Mesodermal cell (in vitro differentiated cells): ENCODE results near the gene TP73.
"Not testable (repeated sequence)": the region's sequence is repeated elsewhere in the genome, so short reads cannot be mapped to it uniquely, and the experiment has no call there.

Experiments
- H3K27ac ChIP-seq: 2 replicates; pipeline ENCODE4 v1.7.0; 2013; ENCODE audit warnings: mild to moderate bottlenecking, low read depth, low read length, moderate library complexity; ENCODE audit not compliant: severe bottlenecking
- H3K36me3 ChIP-seq: 2 replicates; pipeline ENCODE4 v1.7.1; 2013; ENCODE audit warnings: mild to moderate bottlenecking, low read length, moderate library complexity; ENCODE audit not compliant: control insufficient read depth, insufficient read depth
- H3K4me1 ChIP-seq: one replicate; pipeline ENCODE4 v1.7.1; 2013; ENCODE audit warnings: mild to moderate bottlenecking, low read length; ENCODE audit not compliant: insufficient read depth, control insufficient read depth, poor library complexity, severe bottlenecking
- H3K4me3 ChIP-seq: 2 replicates; pipeline ENCODE4 v1.7.0; 2013; ENCODE audit warnings: low read length, control low read depth, mild to moderate bottlenecking; ENCODE audit not compliant: insufficient read depth, poor library complexity, severe bottlenecking; ENCODE audit errors: extremely low read depth
- H3K9me3 ChIP-seq: 2 replicates; pipeline ENCODE4 v1.7.1; 2013; ENCODE audit warnings: mild to moderate bottlenecking, low read length, moderate library complexity; ENCODE audit not compliant: control insufficient read depth
- WGBS, 2 experiments: methylation state at CpG; one replicate each; pipeline ENCODE4 v1.1.5; 2013; ENCODE audit warnings: missing lambda C conversion rate in 2 of 2; ENCODE audit not compliant: insufficient coverage in 2 of 2; 5-methylcytosine and 5-hydroxymethylcytosine counted together

The TP73 gene

DNA sequence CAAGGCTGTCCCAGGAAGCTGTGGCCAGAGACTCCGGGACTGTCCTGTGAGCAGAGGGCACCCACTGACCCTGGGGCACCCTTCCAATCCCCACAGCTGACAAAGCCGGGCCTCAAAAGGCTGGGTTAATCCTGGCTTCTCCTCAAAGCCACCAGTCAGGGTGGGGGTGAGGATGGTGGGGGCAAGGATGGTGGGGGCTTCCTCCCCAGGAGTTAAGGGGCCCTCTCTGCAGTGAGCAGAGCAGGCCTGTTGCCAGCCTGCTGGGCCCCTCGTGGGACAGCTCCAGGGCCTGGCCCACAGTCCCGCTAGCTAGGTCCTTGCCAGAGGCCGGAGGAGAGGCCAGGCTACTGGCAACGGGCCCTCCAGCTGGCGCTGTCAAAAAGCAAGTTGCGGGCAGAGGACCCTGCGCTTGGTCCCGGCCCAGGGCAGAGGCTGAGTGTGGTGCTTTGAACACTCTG lies 62.0 kb downstream of the TP73 start:
- 90 to 94% methylated on average over 9 of the region's 10 CpGs for WGBS, 2 experiments
- Histone ChIP-seq H3K36me3 (no peaks in the 10 kb centered on the region), H3K4me1 (no peaks in the 10 kb centered on the region), H3K27ac (no peak overlapping the region), H3K9me3 (no peaks in the 10 kb centered on the region), H3K4me3 (no peak overlapping the region)

GRCh38 chr1:3714814-3715213 lies 62.5 kb downstream of the TP73 start:
- no peak overlapping the region for H3K27ac ChIP-seq
- no peaks in the 10 kb centered on the region for H3K4me1 ChIP-seq
- 73 to 93% methylated on average over 9 to 10 of the region's 10 CpGs for WGBS, 2 experiments
- no peaks in the 10 kb centered on the region for H3K9me3 ChIP-seq
- H3K36me3 ChIP-seq, result no peaks in the 10 kb centered on the region
- H3K4me3 ChIP-seq, result no peak overlapping the region

GRCh38 chr1:3716351-3716750 lies 64.0 kb downstream of the TP73 start:
- no peak overlapping the region for H3K27ac ChIP-seq
- no peak overlapping the region for H3K4me3 ChIP-seq
- H3K4me1 ChIP-seq, result no peaks in the 10 kb centered on the region
- no peaks in the 10 kb centered on the region for H3K9me3 ChIP-seq
- no peaks in the 10 kb centered on the region for H3K36me3 ChIP-seq
- 85 to 92% methylated on average over 5 to 6 of the region's 6 CpGs for WGBS, 2 experiments

DNA sequence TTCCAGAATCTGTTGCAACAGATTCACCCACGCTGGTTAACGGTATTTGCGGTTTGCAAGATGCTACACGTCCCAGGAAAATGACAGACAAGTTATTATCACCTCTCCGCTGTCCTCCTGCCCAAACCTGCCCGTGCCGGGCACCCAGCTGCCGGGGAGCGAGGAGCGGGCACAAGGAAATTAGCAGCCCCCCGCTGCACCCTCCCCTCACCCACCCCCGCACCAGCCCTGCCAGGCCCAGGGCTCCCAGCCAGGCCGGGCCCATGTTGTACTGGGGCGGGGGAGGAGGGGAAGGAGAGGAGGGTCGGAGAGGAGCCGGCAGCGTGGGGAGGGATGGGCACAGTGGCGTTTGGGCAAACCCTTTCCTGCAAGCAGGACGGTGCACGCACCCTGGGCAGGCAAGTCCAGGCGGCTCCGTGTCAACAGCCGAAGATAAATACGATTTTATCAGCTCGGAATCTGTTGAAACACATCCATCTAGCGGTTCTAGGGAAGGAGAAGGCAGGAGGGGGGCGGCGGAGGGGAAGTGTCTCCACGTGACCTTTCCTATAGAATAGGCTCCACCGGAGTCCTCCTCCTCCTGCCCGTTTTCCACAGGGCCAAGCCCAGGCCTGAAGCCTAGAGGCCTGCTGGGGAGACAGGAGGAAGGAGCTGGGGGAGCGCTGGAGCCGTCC lies 64.9 kb downstream of the TP73 start:
- Histone ChIP-seq H3K36me3 (no peaks in the 10 kb centered on the region), H3K4me3 (no peak overlapping the region), H3K4me1 (no peaks in the 10 kb centered on the region), H3K27ac (no peak overlapping the region), H3K9me3 (no peaks in the 10 kb centered on the region)
- WGBS, 2 experiments, result 63 to 80% methylated on average over 16 to 25 of the region's 33 CpGs

GRCh38 chr1:3717715-3718601 lies 65.6 kb downstream of the TP73 start:
- 24 to 37% methylated on average over 29 to 40 of the region's 40 CpGs for WGBS, 2 experiments
- no peak overlapping the region for H3K4me3 ChIP-seq
- no peaks in the 10 kb centered on the region for H3K9me3 ChIP-seq

DNA sequence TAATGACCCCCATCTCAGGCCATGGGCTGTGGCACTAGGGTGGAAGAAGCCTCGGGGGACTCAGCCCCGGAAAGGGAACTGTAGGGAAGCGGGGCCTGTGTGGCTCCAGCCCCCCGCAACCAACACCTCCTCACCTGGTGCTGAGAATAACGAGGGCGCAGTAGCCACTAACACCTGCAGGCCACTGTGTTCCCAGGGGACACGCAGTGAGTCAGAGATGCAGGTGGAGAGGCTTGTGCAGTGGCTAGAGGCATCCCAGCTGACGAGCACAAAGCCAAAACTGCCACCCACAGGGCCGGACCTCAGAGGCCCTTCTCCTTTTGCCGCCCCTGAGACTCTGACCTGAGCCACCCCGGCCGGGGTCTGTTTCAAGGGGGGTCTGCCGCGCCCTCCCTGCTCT lies 66.4 kb downstream of the TP73 start:
- 88 to 89% methylated on average over 7 to 9 of the region's 14 CpGs for WGBS, 2 experiments
- Histone ChIP-seq H3K36me3 (no peaks in the 10 kb centered on the region), H3K4me3 (no peak overlapping the region), H3K27ac (no peak overlapping the region), H3K4me1 (no peaks in the 10 kb centered on the region), H3K9me3 (no peaks in the 10 kb centered on the region)

More at GRCh38 chr1:3717715-3718601, 65.6 kb downstream of the TP73 start:
- Histone ChIP-seq H3K27ac (no peak overlapping the region), H3K36me3 (no peaks in the 10 kb centered on the region), H3K4me1 (no peaks in the 10 kb centered on the region)

- no peaks in the 10 kb centered on the region for H3K4me1 ChIP-seq
- no peak overlapping the region for H3K4me3 ChIP-seq
- H3K27ac ChIP-seq, result no peak overlapping the region
- no peaks in the 10 kb centered on the region for H3K9me3 ChIP-seq
- no peaks in the 10 kb centered on the region for H3K36me3 ChIP-seq
- 82 to 87% methylated on average over 14 to 18 of the region's 20 CpGs for WGBS, 2 experiments
Measured at GRCh38 chr1:3721955-3722465, 69.7 kb downstream of the TP73 start.

- H3K27ac ChIP-seq, result no peak overlapping the region
- WGBS, 2 experiments, result 81 to 89% methylated on average over 3 of the region's 3 CpGs
- no peaks in the 10 kb centered on the region for H3K4me1 ChIP-seq
- H3K4me3 ChIP-seq, result no peak overlapping the region
- no peaks in the 10 kb centered on the region for H3K36me3 ChIP-seq
- H3K9me3 ChIP-seq, result no peaks in the 10 kb centered on the region
Measured at GRCh38 chr1:3722846-3723245, 70.5 kb downstream of the TP73 start.

- not testable (repeated sequence) for H3K27ac ChIP-seq, H3K36me3 ChIP-seq, H3K4me1 ChIP-seq, H3K9me3 ChIP-seq, H3K4me3 ChIP-seq
- 36 to 40% methylated on average over 17 to 18 of the region's 18 CpGs for WGBS, 2 experiments
Measured at GRCh38 chr1:3724416-3725030, 72.2 kb downstream of the TP73 start.

DNA sequence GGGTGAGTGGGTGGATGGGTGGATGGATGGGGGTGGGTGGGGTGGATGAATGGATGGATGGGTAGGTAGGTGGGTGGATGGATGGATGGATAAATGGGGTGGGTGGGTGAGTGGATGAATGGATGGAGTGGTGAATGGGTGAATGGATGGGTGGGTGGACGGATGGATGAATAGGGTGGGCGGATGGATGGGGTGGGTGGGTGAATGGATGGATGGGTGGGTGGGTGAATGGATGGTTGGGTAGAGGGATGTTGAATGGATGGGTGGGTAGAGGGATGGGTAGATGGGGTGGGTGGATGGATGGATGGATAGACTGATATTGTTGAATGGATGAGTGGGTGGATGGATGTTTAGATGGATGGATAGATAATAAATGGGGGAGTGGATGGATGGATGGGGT lies 73.0 kb downstream of the TP73 start:
- H3K36me3 ChIP-seq, result no peaks in the 10 kb centered on the region
- 96% methylated on average over 2 of the region's 2 CpGs; no CpG with 5 or more reads in 1 of the 2 experiments for WGBS, 2 experiments
- H3K4me1 ChIP-seq, result no peaks in the 10 kb centered on the region
- H3K9me3 ChIP-seq, result no peaks in the 10 kb centered on the region
- no peak overlapping the region for H3K27ac ChIP-seq
- H3K4me3 ChIP-seq, result no peak overlapping the region
